IPS DF 4.7 (cell line): ENCODE data around the gene DACH1.
"Not testable (repeated sequence)": the region's sequence is repeated elsewhere in the genome, so short reads cannot be mapped to it uniquely, and the experiment has no call there.

Experiments
- DNase-seq: peaks from one replicate; pipeline ENCODE4 v3.0.0-alpha.2; 2013; ENCODE audit warnings: low spot score; ENCODE audit errors: extremely low read depth

The DACH1 gene

GRCh38 chr13:71866335-71867130 is 471 bp downstream of the DACH1 start:
- no peak for DNase-seq

DNA sequence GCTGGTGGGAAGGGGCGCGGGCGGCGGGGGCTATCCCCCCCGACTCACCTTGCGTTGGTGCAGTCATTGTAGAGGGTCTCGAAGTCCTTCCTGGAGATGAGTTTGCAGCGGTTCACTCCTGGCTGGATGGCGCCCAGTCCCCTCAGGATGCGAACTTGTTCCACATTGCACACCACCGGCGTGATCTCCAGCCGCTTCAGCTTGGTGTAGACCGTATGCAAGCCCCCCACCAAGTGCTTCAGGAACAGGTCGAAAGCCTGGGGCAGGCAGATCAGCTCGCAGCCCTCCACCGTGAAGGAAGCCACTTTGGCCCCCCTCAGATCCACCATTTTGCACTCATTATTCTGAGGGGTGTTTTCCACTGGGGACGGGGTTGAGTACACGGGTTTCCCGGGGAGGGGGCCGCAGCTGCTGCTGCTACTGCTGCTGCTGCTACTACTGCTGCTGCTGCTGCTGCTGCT is 1.1 kb downstream of the DACH1 start:
- no peak for DNase-seq

- no peak for DNase-seq
These were observed 1.8 kb downstream of the DACH1 start for GRCh38 chr13:71864986-71865873.

DNA sequence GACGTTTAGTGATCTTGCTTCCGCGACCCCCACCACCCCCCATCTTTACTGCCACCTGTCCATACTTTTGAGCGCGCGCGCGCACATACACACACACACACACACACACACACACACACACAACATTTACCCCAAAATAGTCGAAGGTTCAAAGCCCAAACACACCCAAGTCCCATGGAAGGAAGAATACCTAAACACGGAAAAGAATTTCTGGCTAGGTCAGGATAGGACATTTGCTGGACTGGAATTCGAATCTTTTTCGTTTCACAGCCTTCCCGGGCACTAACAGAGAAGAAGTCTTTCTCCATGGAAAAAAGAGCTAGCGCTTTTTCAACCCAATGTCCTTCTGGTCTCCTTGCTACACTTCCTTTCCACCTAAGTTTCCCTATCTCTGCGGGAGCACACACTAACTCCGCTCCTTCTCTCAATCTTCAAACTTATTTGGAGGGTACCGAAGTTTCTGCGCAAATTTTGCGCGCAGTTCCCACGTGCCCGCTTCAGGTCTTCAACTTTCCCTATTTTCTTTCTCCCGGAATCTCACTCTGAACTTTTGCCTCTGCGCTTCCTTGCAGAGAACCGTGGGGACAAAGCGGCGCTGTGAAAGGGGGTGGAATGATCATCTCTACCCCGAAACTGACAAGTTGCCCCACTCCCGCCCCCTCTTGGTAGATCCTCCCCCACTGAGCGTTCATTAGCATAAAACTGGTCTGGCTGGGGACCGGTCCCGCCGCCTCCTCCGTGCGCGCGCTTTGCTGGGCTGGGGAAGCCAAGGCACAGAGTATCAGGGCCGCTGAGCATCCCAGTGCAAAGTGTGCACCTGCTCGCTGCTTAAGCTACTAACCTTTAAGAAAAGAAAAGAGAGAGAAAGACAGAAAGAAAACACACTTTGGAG is 2.7 kb downstream of the DACH1 start:
- DNase-seq: no peak

- DNase-seq: no peak
These were observed 3.6 kb downstream of the DACH1 start for GRCh38 chr13:71863254-71863865.

- no peak for DNase-seq
These were observed 4.5 kb downstream of the DACH1 start for GRCh38 chr13:71862459-71862943.

- no peak for DNase-seq
These were observed 5.1 kb downstream of the DACH1 start for GRCh38 chr13:71861769-71862458.

- DNase-seq: no peak
These were observed 6.4 kb downstream of the DACH1 start for GRCh38 chr13:71860547-71861138.

DNA sequence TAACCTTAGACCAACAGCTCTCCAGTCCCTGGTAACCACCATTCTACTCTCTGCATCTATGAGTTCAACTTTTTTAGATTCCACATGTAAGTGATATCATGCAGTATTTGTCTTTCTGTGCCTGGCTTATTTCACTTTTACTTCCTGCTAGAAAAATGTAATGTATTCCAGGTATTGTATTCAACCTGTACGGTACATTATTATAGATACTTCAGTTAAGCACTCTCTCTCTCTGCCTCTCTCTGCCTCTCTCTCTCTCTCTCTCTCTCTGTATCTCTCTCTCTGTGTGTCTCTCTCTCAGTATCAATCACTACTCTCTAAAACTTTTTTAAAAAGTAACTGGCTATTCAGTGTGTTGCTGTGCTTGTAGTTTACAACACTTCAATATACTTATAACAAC is 8.4 kb downstream of the DACH1 start:
- no peak for DNase-seq

DNA sequence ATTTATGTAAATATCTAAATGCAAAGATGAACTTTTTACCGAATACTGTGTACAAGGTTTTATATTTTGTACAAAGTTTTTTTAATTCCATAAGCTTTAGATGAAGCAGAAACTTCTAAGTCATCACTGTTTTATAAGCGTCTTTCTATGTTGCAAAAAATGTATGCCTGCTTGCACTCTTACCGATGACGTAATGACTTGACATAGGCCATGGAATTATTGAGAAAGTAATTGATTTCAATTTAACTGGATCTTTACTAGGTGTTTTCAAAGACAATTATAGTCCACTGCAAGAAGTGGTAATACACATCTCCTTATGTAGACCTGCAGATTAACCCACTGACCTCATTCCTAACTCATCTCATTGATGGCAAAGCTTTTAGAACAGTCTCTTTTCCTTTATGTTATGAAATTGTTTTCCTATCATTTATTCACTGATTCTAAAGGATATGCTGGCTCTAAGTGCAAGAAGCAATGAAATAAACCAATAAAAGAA is 10.4 kb downstream of the DACH1 start:
- DNase-seq: no peak

- no peak for DNase-seq
These were observed 12.6 kb downstream of the DACH1 start for GRCh38 chr13:71854401-71854800.

DNA sequence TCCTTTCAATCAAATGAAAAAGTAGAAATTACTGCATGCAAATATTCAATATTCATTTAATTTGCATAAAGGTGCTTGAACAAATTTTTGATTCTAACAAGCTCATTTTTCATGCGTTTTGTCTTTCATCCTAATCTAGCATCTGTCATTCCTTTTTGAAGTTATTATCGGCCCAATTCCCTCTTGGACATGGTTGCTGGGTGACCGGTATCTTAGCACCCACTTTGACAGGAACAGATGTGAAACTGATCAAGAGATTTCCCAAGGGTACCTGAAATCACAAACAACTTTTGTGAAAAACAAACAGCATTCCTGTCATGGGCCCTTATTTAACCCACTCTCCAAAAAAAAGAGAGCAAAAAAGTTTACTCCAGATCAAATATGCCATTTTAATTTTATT is 13.3 kb downstream of the DACH1 start:
- DNase-seq: no peak

DNA sequence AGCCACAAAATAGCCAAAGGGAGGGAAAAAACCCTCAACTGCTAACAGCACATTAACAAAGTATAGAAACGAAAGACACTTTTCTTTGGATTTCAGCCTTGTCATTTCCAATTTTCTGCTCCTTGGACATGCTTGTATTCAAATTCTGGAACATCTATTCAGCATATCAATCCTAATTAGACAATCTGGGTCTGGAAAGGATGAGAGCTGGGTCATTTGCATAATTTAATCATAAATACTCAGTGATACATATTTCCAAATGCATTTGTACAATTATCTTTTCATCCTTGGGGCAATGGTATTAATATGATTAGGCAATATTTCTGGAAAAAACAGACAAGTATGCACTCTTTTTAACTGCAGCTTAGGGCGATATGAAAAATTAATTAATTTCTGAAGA is 14.3 kb downstream of the DACH1 start:
- DNase-seq: no peak

GRCh38 chr13:71851498-71852409 is 15.2 kb downstream of the DACH1 start:
- DNase-seq: no peak

DNA sequence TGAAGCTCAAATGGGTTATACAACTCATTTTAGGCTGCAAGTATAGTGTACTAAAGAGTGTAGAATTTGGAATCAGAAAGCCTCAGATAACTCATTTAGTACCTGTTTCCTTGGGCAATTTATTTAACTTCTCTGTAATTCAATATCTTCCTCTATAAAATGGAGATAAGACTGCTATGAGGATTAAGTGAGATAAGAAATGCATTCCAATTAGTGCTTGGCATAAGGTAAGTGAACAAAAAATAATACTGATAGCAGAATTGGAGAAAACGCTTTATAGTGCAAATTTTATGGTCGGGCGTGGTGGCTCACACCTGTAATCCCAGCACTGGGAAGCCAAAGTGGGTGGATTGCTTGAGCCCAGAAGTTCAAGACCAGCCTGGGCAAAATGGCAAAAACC is 25.0 kb downstream of the DACH1 start:
- no peak for DNase-seq

DNA sequence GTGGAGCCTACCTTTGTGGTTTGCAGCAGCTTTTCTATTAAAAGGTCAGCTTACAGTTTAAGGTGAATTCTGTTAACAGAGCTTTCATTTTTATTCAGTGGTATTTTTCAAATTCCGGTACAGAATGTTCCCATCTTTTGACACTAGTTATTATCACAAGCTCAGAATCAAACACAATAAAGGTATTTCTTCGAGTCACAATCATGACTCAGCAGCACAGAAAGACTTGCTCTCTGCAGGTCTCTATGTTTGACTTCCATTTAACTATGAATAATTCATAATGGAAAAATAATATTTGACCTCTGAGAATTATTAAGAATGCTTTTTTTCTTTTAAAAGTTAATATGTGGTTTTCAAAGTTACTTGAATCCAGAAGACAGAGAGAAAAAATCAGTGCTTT is 28.2 kb downstream of the DACH1 start:
- DNase-seq: no peak

DNA sequence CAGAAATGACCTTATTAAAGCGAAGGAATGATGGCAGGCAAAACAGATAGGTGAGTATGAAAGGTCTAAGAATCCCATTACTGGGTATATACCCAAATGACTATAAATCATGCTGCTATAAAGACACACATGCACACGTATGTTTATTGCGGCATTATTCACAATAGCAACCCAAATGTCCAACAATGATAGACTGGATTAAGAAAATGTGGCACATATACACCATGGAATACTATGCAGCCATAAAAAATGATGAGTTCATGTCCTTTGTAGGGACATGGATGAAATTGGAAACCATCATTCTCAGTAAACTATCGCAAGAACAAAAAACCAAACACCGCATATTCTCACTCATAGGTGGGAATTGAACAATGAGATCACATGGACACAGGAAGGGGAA is 29.4 kb downstream of the DACH1 start:
- not testable (repeated sequence) for DNase-seq

DNA sequence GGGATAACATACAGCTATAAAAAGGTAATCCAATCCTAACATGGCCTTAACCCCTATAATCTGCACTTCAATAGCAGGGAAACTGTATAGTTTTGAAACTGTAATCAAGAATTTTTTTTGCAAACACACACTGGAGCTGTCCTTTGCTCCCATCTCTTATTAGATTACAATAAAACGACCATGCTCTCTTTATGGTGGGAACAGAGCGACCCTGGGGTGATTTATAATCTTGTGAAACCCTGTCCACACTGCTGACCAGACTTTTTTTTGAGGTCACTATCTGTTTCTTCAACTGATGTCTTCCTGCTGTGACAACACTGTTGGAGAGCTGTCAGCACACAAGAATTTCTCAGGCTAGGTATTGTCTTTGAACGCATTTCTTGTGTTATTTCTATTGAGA is 35.3 kb downstream of the DACH1 start:
- DNase-seq: no peak

GRCh38 chr13:71830736-71831135 is 36.3 kb downstream of the DACH1 start:
- DNase-seq: no peak
